Sigmoid colon (tissue), 7 donors: ENCODE results near the gene KCNAB1. TPM values are rescaled to one million over a fixed set of nuclear protein-coding genes. Genes with fewer than 3 reads are reported as not detected.

Experiments
- DNase-seq: peaks from one replicate; pipeline ENCODE4 v3.0.0-alpha.2; 2019
- H3K27ac ChIP-seq, 4 donors: fragments of 200-600 bp; sonication (generic); one replicate each; pipeline ENCODE4 v1.5.1; 2016 to 2019; ENCODE audit warnings: mild to moderate bottlenecking in 1 of 4
- H3K27me3 ChIP-seq, 3 donors: fragments of 200-600 bp; sonication (generic); one replicate each; pipeline ENCODE4 v1.5.1; 2019; ENCODE audit warnings: mild to moderate bottlenecking in 1 of 3
- H3K36me3 ChIP-seq, 4 donors: fragments of 200-600 bp; sonication (generic); one replicate each; pipeline ENCODE4 v1.5.1; 2016 to 2019
- H3K4me1 ChIP-seq, 4 donors: fragments of 200-600 bp; sonication (generic); one replicate each; pipeline ENCODE4 v1.5.1; 2017 to 2019
- H3K4me3 ChIP-seq, 4 donors: fragments of 200-600 bp; sonication (generic); one replicate each; pipeline ENCODE4 v1.5.1; 2017 to 2019; ENCODE audit warnings: mild to moderate bottlenecking in 2 of 4, moderate library complexity in 1 of 4
- H3K9me3 ChIP-seq, 4 donors: fragments of 200-600 bp in 3 of 4; sonication (generic) in 3 of 4; one replicate each; pipeline versions ENCODE4 v1.5.1 to v1.6.1; 2013 to 2019
- CTCF ChIP-seq, 4 experiments: fragments of 450-650 bp in 3 of 4; fragments of 200-600 bp in 1 of 4; IDR thresholded peaks; one replicate each; pipeline ENCODE4 v1.5.1; 2016 to 2019; ENCODE audit warnings: antibody characterized with exemption in 4 of 4, mild to moderate bottlenecking in 3 of 4, moderate library complexity in 2 of 4
- EP300 ChIP-seq, 4 donors: sonication (generic); formaldehyde crosslinking; IDR thresholded peaks; one replicate each; pipeline ENCODE4 v1.6.1; 2017; ENCODE audit warnings: antibody characterized with exemption in 4 of 4
- POLR2A ChIP-seq, 2 donors: fragments of 450-650 bp; IDR thresholded peaks; one replicate each; pipeline ENCODE4 v1.6.1; 2016; ENCODE audit warnings: antibody characterized with exemption in 2 of 2, mild to moderate bottlenecking in 2 of 2, moderate library complexity in 2 of 2
- POLR2AphosphoS5 ChIP-seq, 4 donors: sonication (generic); formaldehyde crosslinking; IDR thresholded peaks; one replicate each; pipeline ENCODE4 v1.6.1; 2017; ENCODE audit warnings: antibody characterized with exemption in 4 of 4
- WGBS, 2 donors: extraction: QIAGEN DNeasy Blood & Tissue Kit; methylation state at CpG; one replicate each; pipeline ENCODE4 v1.1.7; 2013; 5-methylcytosine and 5-hydroxymethylcytosine counted together
- intact Hi-C: fragments of 100-400 bp; cut with DNase I; formaldehyde crosslinking; loops from one replicate; pipeline ENCODE4 v1.15.1; 2023
- polyA plus RNA-seq, 3 donors: library from polyadenylated mRNA; stranded (reverse); fragments of 200-250 nt; gene quantifications; one replicate each; pipeline ENCODE4 v1.2.3, GENCODE V29; 2013
- total RNA-seq, 4 donors: library from RNA; depleted of rRNA; stranded (reverse); fragments of >200 nt; gene quantifications; one replicate each; pipeline ENCODE4 v1.1.0, GENCODE V29; 2016
- donor health status: healthy with polysubstance abuse.
- donor health status: Bipolar disorder and iron deficiency.
- donor health status: healthy.

The KCNAB1 gene
- total and polyA plus RNA-seq, 7 donors: 1.2 to 5.0 (median 4.3) TPM; not detected in 2

GRCh38 chr3:156291272-156292123, 171.1 kb downstream of the KCNAB1 start:
- peaks cover 0 to 16% (median 11%) of the 10 kb centered on the region in 4 donors for H3K4me1 ChIP-seq
- H3K27me3 ChIP-seq: peaks cover 0 to 21% (median 7%) of the 10 kb centered on the region in 3 donors
- peak; percentile 63 for DNase-seq
- intact Hi-C loops: no loop called here
- TF ChIP-seq POLR2A (IDR thresholded peaks at IDR 0.05): no peak
- WGBS, 2 donors: 5 to 12% methylated on average over 51 of the region's 51 CpGs
- H3K4me3 ChIP-seq: peak overlapping the region; percentile 11 to 48 (median 37)
- H3K36me3 ChIP-seq: no peaks in the 10 kb centered on the region
- H3K27ac ChIP-seq: no peak overlapping the region
- H3K9me3 ChIP-seq: no peaks in the 10 kb centered on the region

- intact Hi-C loops: no loop called here
- DNase-seq: no peak
- 92 to 94% methylated on average over 1 of the region's 1 CpG for whole genome bisulfite sequencing, 2 donors
- TF ChIP-seq POLR2A (IDR thresholded peaks at IDR 0.05) (no peak), POLR2AphosphoS5 (IDR thresholded peaks at IDR 0.05) (no peak), CTCF (IDR thresholded peaks at IDR 0.05) (no peak), EP300 (IDR thresholded peaks at IDR 0.05) (no peak)
- Histone ChIP-seq H3K36me3 (no peaks in the 10 kb centered on the region), H3K27ac (no peak overlapping the region), H3K4me1 (peaks cover 0 to 16% (median 11%) of the 10 kb centered on the region in 4 donors), H3K4me3 (no peak overlapping the region), H3K9me3 (no peaks in the 10 kb centered on the region), H3K27me3 (peaks cover 0 to 21% (median 7%) of the 10 kb centered on the region in 3 donors)
These were observed 173.2 kb downstream of the KCNAB1 start for GRCh38 chr3:156293566-156293965.

- no peak for DNase-seq
- intact Hi-C loops: no loop called here
- no peaks in the 10 kb centered on the region for H3K9me3 ChIP-seq
- 95 to 96% methylated on average over 8 of the region's 8 CpGs for WGBS, 2 donors
- no peak overlapping the region for H3K27ac ChIP-seq
- no peaks in the 10 kb centered on the region for H3K4me1 ChIP-seq
- H3K27me3 ChIP-seq: peaks cover 0 to under 1% (median 0%) of the 10 kb centered on the region in 3 donors
- no peak for TF ChIP-seq POLR2A (IDR thresholded peaks at IDR 0.05)
- TF ChIP-seq POLR2AphosphoS5 (IDR thresholded peaks at IDR 0.05): no peak
- no peak for TF ChIP-seq EP300 (IDR thresholded peaks at IDR 0.05)
- TF ChIP-seq CTCF (IDR thresholded peaks at IDR 0.05): no peak
- no peak overlapping the region for H3K4me3 ChIP-seq
- no peaks in the 10 kb centered on the region for H3K36me3 ChIP-seq
These were observed 177.2 kb downstream of the KCNAB1 start for GRCh38 chr3:156297582-156297981.

- H3K27me3 ChIP-seq: no peaks in the 10 kb centered on the region
- no peak overlapping the region for H3K4me3 ChIP-seq
- 96% methylated on average over 6 of the region's 6 CpGs for WGBS, 2 donors
- DNase-seq: no peak
- no peak overlapping the region for H3K27ac ChIP-seq
- no peaks in the 10 kb centered on the region for H3K9me3 ChIP-seq
- no peaks in the 10 kb centered on the region for H3K36me3 ChIP-seq
- TF ChIP-seq EP300 (IDR thresholded peaks at IDR 0.05) (no peak), POLR2A (IDR thresholded peaks at IDR 0.05) (no peak), POLR2AphosphoS5 (IDR thresholded peaks at IDR 0.05) (no peak), CTCF (IDR thresholded peaks at IDR 0.05) (no peak)
- intact Hi-C loops: no loop called here
- H3K4me1 ChIP-seq: no peaks in the 10 kb centered on the region
These were observed 177.6 kb downstream of the KCNAB1 start for GRCh38 chr3:156298014-156298413.

- H3K4me3 ChIP-seq: no peak overlapping the region
- H3K9me3 ChIP-seq: no peaks in the 10 kb centered on the region
- H3K27me3 ChIP-seq: no peaks in the 10 kb centered on the region
- TF ChIP-seq POLR2A (IDR thresholded peaks at IDR 0.05) (no peak), POLR2AphosphoS5 (IDR thresholded peaks at IDR 0.05) (no peak), EP300 (IDR thresholded peaks at IDR 0.05) (no peak), CTCF (IDR thresholded peaks at IDR 0.05) (no peak)
- DNase-seq: peak; percentile 81
- no peaks in the 10 kb centered on the region for H3K36me3 ChIP-seq
- WGBS, 2 donors: 89 to 93% methylated on average over 2 of the region's 2 CpGs
- intact Hi-C loops: no loop called here
- H3K4me1 ChIP-seq: no peaks in the 10 kb centered on the region
- H3K27ac ChIP-seq: no peak overlapping the region
These were observed 178.6 kb downstream of the KCNAB1 start for GRCh38 chr3:156298938-156299337.
